ENCODE measurements around the gene RAB25. TPM values are rescaled to one million over a fixed set of nuclear protein-coding genes. Genes with fewer than 3 reads are reported as not detected.

RAB25 gene
- total and polyA plus RNA-seq, 2 of the 13 experiments (the other 11 are each of a cell fraction or from before 2014, with no cell fraction given), result 0.20 to 0.22 TPM

- TF ChIP-seq ZBED4 (CRISPR knock-in tag; IDR thresholded peaks at IDR 0.05; ENCODE audit: borderline replicate concordance) (peak; percentile 25; the same call in 1 of the 2 replicates), IRX3 (CRISPR knock-in tag; IDR thresholded peaks at IDR 0.05; ENCODE audit: borderline replicate concordance, low read depth) (no peak), ZNF770 (CRISPR knock-in tag; IDR thresholded peaks at IDR 0.05) (no peak), PPARG (CRISPR knock-in tag; conservative IDR thresholded peaks at IDR 0.05) (0 out of 2 replicates have a peak, but pooled peaks have one; percentile 11), GATA4 (IDR thresholded peaks at IDR 0.05; ENCODE audit: borderline replicate concordance, low read depth) (peak; percentile 78; the same call in 1 of the 2 replicates), CBX5 (CRISPR knock-in tag; IDR thresholded peaks at IDR 0.05; ENCODE audit: borderline replicate concordance) (no peak), ZNF616 (CRISPR knock-in tag; IDR thresholded peaks at IDR 0.05; ENCODE audit: low read depth) (no peak), ZNF558 (CRISPR knock-in tag; IDR thresholded peaks at IDR 0.05; ENCODE audit: borderline replicate concordance) (peak; percentile 68; the same call in 1 of the 2 replicates), SNAI1 (CRISPR knock-in tag; IDR thresholded peaks at IDR 0.05; ENCODE audit: borderline replicate concordance) (no peak), TRIM22 (IDR thresholded peaks at IDR 0.05) (no peak), KAT7 (CRISPR knock-in tag; IDR thresholded peaks at IDR 0.05; ENCODE audit: borderline replicate concordance) (no peak; the same call in 1 of the 2 replicates), MED1 (CRISPR knock-in tag; IDR thresholded peaks at IDR 0.05) (no peak), CHCHD3 (CRISPR knock-in tag; IDR thresholded peaks at IDR 0.05) (no peak)
Measured at GRCh38 chr1:156114101-156114918, 53.4 kb downstream of the RAB25 start, which contains the start of gene LMNA (continued).
